ENCODE data around the gene CD8B. TPM values are rescaled to one million over a fixed set of nuclear protein-coding genes. Genes with fewer than 3 reads are reported as not detected.
A peak's percentile ranks its signal among the peaks of the same experiment; 100 is the strongest.

CD8B gene
- total and polyA plus RNA-seq, 2 of the 8 experiments (the other 6 are each of a cell fraction or from before 2014, with no cell fraction given): 0.35 to 0.63 TPM

DNA sequence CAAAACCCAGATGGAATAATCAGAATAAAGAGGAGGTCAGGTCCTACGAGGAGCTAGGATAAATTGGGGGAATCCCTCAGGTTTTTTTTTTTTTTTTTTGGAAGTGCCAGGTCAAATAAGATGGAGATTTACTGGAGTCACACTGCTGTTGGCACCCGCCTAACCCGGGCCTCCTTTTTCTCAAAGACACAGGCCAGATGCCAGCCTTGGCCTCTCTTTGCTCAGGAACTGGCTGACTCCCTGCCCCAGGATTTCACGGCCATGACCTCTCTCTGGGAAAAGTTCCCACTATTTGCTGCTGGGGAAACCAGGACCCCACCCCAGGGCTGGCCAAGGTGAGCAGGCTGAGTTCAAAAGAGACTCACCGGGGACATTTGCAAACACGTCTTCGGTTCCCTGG lies 73.5 kb downstream of the CD8B start:
- Histone ChIP-seq H2AK5ac (ENCODE audit: low read depth, low read length) (no peak overlapping the region), H3K4me2 (ENCODE audit: insufficient read depth in 1 of 2, low read depth in 2 of 2, low read length in 2 of 2) (peak overlapping the region in 1 of 2 experiments; percentile 69; a peak in 1 of 4 replicates), H3K9ac (replicated peaks in 1 of 4; ENCODE audit: extremely low read depth in 1 of 4, low read depth in 3 of 4, low read length in 3 of 4) (no peak overlapping the region), H3K79me1 (ENCODE audit: low read depth, low read length) (no peaks in the 10 kb centered on the region), H4K91ac (replicated peaks; ENCODE audit: insufficient read length, low read length) (no peak overlapping the region), H3K4ac (replicated peaks; ENCODE audit: insufficient read length, low read depth, low read length) (no peak overlapping the region), H3K23ac (ENCODE audit: insufficient read length) (no peak overlapping the region), H3K18ac (ENCODE audit: extremely low read depth, low read length) (no peak overlapping the region), H3K27me3 (replicated peaks in 1 of 4; ENCODE audit: control insufficient read depth in 3 of 4, extremely low read depth in 1 of 4, insufficient read depth in 3 of 4, low read length in 3 of 4) (peaks cover 34 to 53% (median 49%) of the 10 kb centered on the region in 4 experiments), H2BK5ac (ENCODE audit: low read depth, low read length) (no peak overlapping the region), H3K56ac (replicated peaks; ENCODE audit: insufficient read length, low read depth, low read length) (no peak overlapping the region), H3K4me3 (ENCODE audit: extremely low read depth in 1 of 4, insufficient read depth in 2 of 4, low read depth in 3 of 4, low read length in 4 of 4) (peak overlapping the region in 1 of 4 experiments; percentile 56; a peak in 1 of 8 replicates), H2BK12ac (ENCODE audit: low read depth, low read length) (no peak overlapping the region), H3K4me1 (replicated peaks in 1 of 4; ENCODE audit: control insufficient read depth in 3 of 4, insufficient read depth in 4 of 4, low read length in 3 of 4) (peaks cover 0 to 9% (median 4%) of the 10 kb centered on the region in 4 experiments; a peak in 5 of 7 replicates), H3K23me2 (ENCODE audit: low read depth, low read length) (peaks cover 14% of the 10 kb centered on the region), H3K36me3 (ENCODE audit: control insufficient read depth in 2 of 4, insufficient read depth in 4 of 4, low read length in 3 of 4) (peaks cover 0 to 8% (median 0%) of the 10 kb centered on the region in 4 experiments; a peak in 1 of 8 replicates), H3K79me2 (ENCODE audit: control insufficient read depth in 1 of 2, insufficient read depth in 2 of 2, low read length in 2 of 2) (no peaks in the 10 kb centered on the region), H3K9me3 (ENCODE audit: insufficient read depth in 2 of 2, low read depth in 1 of 2, low read length in 1 of 2) (no peaks in the 10 kb centered on the region; a peak in 1 of 4 replicates), H2AFZ (ENCODE audit: low read length) (no peak overlapping the region), H4K5ac (ENCODE audit: insufficient read length, low read depth, low read length) (no peak overlapping the region), H4K8ac (ENCODE audit: extremely low read depth, insufficient read depth, low read length) (no peak overlapping the region), H4K20me1 (replicated peaks in 1 of 2; ENCODE audit: control insufficient read depth in 1 of 2, insufficient read depth in 2 of 2, low read length in 2 of 2) (peaks cover 0 to 10% of the 10 kb centered on the region in 2 experiments), H2BK120ac (replicated peaks; ENCODE audit: low read depth, low read length) (no peak overlapping the region), H3K27ac (ENCODE audit: low read depth, low read length) (no peak overlapping the region), H3K14ac (ENCODE audit: insufficient read length) (no peak overlapping the region), H2BK15ac (ENCODE audit: low read length) (no peak overlapping the region), H2BK20ac (ENCODE audit: low read length) (no peak overlapping the region)
- FAIRE-seq (no peak), DNase-seq (ENCODE audit: low read depth in 1 of 2, low spot score in 2 of 2) (no peak)
- ChIA-PET POLR2A (ENCODE audit: partially characterized antibody) (no interaction called here), CTCF (ENCODE audit: partially characterized antibody) (interaction anchor here (0.6 to 0.8 kb wide), 3 partner anchors 18 to 415 kb away, joined by 3 read pairs; no protein-coding TSS in a partner anchor)
- 57% methylated on average over 5 of the region's 7 CpGs; no CpG with 5 or more reads in 1 of the 2 experiments for WGBS, 2 experiments (ENCODE audit: extremely low coverage in 1 of 2, insufficient coverage in 1 of 2, insufficient read length in 1 of 2, insufficient replicate concordance in 2 of 2, low coverage in 1 of 2, low lambda C conversion rate in 2 of 2, missing lambda C conversion rate in 1 of 2)
- TF ChIP-seq ZNF274 (IDR thresholded peaks at IDR 0.05; ENCODE audit: borderline replicate concordance, extremely low read depth, low read length) (no peak), MAFK (IDR thresholded peaks at IDR 0.05; ENCODE audit: low read depth, low read length) (no peak), KDM1A (IDR thresholded peaks at IDR 0.05; ENCODE audit: borderline replicate concordance, low read length) (no peak), EGR1 (IDR thresholded peaks at IDR 0.05; ENCODE audit: borderline replicate concordance, low read depth, low read length) (no peak), RFX5 (IDR thresholded peaks at IDR 0.05; ENCODE audit: borderline replicate concordance, low read depth, low read length) (no peak), NANOG (IDR thresholded peaks at IDR 0.05; ENCODE audit: insufficient read depth, low read depth, low read length, poor library complexity, severe bottlenecking) (no peak), SP4 (IDR thresholded peaks at IDR 0.05; ENCODE audit: low read length) (no peak), PHF8 (conservative IDR thresholded peaks at IDR 0.05; ENCODE audit: low read depth, low read length) (no peak), E2F6 (IDR thresholded peaks at IDR 0.05) (no peak), SAP30 (IDR thresholded peaks at IDR 0.05; ENCODE audit: insufficient read depth, insufficient replicate concordance, low read length) (no peak), CTBP2 (IDR thresholded peaks at IDR 0.05; ENCODE audit: borderline replicate concordance, insufficient read depth, insufficient read length, low read length) (no peak), YY1 (IDR thresholded peaks at IDR 0.05; ENCODE audit: low read depth, low read length) (no peak), CHD2 (IDR thresholded peaks at IDR 0.05; ENCODE audit: low read length) (no peak), SP1 (IDR thresholded peaks at IDR 0.05; ENCODE audit: low read depth, low read length) (no peak)

All from H1 (cell line).